HepG2 (cell line): ENCODE results near the gene EXOSC9.

Experiments used
- ATF7 ChIP-seq, 2 experiments: fragments of 450-650 bp in 1 of 2; sonication (generic) in 1 of 2; formaldehyde crosslinking in 1 of 2; IDR thresholded peaks; 2 replicates each; pipeline versions ENCODE4 v1.4.0 to v1.6.1; 2016 to 2020; ENCODE audit warnings: antibody characterized with exemption in 1 of 2, mild to moderate bottlenecking in 1 of 2, missing genetic modification reagents in 1 of 2
- JUNB ChIP-seq: sonication (generic); formaldehyde crosslinking; IDR thresholded peaks from 2 replicates; pipeline ENCODE4 v1.8.0; 2022; ENCODE audit warnings: missing genetic modification reagents, mild to moderate bottlenecking, borderline replicate concordance
- MTF1 ChIP-seq: sonication (generic); formaldehyde crosslinking; IDR thresholded peaks from 2 replicates; pipeline ENCODE4 v1.5.0; 2020; ENCODE audit warnings: missing genetic modification reagents
- TAF1 ChIP-seq: sonication (generic); formaldehyde crosslinking; IDR thresholded peaks from 2 replicates; pipeline ENCODE4 v1.4.0; 2020; ENCODE audit warnings: missing genetic modification reagents
- ZNF24 ChIP-seq: fragments of 450-650 bp; IDR thresholded peaks from 2 replicates; pipeline ENCODE4 v1.6.1; 2017; ENCODE audit warnings: antibody characterized with exemption, mild to moderate bottlenecking
- TF ChIP-seq, protein P1 (sequence below): sonication (generic); formaldehyde crosslinking; IDR thresholded peaks from 2 replicates; pipeline ENCODE4 v1.5.0; 2020; ENCODE audit warnings: mild to moderate bottlenecking, missing genetic modification reagents, moderate library complexity
- TF ChIP-seq, protein P2 (sequence below): sonication (generic); formaldehyde crosslinking; IDR thresholded peaks from 2 replicates; pipeline ENCODE4 v1.5.1; 2020; ENCODE audit warnings: mild to moderate bottlenecking, missing genetic modification reagents, borderline replicate concordance
- TF ChIP-seq, protein P3 (sequence below): sonication (generic); formaldehyde crosslinking; conservative IDR thresholded peaks from 2 replicates; pipeline ENCODE4 v1.4.0; 2020; ENCODE audit warnings: missing genetic modification reagents

DNA sequence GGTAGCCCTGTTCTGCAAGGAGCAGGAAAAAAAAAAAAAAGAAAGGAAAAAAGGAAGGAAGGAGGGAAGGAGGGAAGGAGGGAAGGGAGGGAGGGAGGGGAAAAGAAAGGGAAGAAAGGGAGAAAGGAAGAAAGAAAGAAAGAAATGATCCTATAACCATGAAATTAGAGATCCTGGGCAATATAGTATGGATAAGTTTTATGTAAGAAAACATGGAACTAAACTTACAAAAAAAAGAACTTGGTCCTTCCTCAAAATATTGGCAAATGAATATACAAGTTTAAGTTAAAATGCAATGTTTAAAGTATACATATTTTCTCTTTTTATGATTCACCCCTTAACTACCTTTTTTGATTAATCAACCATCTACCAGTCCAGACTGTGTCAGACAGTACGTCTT is 50.2 kb downstream of the EXOSC9 start:
- no peak for TF ChIP-seq MTF1 (CRISPR knock-in tag)
- TF ChIP-seq, protein P1, sequence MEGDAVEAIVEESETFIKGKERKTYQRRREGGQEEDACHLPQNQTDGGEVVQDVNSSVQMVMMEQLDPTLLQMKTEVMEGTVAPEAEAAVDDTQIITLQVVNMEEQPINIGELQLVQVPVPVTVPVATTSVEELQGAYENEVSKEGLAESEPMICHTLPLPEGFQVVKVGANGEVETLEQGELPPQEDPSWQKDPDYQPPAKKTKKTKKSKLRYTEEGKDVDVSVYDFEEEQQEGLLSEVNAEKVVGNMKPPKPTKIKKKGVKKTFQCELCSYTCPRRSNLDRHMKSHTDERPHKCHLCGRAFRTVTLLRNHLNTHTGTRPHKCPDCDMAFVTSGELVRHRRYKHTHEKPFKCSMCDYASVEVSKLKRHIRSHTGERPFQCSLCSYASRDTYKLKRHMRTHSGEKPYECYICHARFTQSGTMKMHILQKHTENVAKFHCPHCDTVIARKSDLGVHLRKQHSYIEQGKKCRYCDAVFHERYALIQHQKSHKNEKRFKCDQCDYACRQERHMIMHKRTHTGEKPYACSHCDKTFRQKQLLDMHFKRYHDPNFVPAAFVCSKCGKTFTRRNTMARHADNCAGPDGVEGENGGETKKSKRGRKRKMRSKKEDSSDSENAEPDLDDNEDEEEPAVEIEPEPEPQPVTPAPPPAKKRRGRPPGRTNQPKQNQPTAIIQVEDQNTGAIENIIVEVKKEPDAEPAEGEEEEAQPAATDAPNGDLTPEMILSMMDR (CRISPR knock-in tag): no peak
- TF ChIP-seq ZNF24: no peak
- TF ChIP-seq, protein P2, sequence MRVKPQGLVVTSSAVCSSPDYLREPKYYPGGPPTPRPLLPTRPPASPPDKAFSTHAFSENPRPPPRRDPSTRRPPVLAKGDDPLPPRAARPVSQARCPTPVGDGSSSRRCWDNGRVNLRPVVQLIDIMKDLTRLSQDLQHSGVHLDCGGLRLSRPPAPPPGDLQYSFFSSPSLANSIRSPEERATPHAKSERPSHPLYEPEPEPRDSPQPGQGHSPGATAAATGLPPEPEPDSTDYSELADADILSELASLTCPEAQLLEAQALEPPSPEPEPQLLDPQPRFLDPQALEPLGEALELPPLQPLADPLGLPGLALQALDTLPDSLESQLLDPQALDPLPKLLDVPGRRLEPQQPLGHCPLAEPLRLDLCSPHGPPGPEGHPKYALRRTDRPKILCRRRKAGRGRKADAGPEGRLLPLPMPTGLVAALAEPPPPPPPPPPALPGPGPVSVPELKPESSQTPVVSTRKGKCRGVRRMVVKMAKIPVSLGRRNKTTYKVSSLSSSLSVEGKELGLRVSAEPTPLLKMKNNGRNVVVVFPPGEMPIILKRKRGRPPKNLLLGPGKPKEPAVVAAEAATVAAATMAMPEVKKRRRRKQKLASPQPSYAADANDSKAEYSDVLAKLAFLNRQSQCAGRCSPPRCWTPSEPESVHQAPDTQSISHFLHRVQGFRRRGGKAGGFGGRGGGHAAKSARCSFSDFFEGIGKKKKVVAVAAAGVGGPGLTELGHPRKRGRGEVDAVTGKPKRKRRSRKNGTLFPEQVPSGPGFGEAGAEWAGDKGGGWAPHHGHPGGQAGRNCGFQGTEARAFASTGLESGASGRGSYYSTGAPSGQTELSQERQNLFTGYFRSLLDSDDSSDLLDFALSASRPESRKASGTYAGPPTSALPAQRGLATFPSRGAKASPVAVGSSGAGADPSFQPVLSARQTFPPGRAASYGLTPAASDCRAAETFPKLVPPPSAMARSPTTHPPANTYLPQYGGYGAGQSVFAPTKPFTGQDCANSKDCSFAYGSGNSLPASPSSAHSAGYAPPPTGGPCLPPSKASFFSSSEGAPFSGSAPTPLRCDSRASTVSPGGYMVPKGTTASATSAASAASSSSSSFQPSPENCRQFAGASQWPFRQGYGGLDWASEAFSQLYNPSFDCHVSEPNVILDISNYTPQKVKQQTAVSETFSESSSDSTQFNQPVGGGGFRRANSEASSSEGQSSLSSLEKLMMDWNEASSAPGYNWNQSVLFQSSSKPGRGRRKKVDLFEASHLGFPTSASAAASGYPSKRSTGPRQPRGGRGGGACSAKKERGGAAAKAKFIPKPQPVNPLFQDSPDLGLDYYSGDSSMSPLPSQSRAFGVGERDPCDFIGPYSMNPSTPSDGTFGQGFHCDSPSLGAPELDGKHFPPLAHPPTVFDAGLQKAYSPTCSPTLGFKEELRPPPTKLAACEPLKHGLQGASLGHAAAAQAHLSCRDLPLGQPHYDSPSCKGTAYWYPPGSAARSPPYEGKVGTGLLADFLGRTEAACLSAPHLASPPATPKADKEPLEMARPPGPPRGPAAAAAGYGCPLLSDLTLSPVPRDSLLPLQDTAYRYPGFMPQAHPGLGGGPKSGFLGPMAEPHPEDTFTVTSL (CRISPR knock-in tag): no peak
- no peak for TF ChIP-seq ATF7 (IDR thresholded peaks at IDR 0.05)
- TF ChIP-seq ATF7 (CRISPR knock-in tag; IDR thresholded peaks at IDR 0.05): no peak
- TF ChIP-seq, protein P3, sequence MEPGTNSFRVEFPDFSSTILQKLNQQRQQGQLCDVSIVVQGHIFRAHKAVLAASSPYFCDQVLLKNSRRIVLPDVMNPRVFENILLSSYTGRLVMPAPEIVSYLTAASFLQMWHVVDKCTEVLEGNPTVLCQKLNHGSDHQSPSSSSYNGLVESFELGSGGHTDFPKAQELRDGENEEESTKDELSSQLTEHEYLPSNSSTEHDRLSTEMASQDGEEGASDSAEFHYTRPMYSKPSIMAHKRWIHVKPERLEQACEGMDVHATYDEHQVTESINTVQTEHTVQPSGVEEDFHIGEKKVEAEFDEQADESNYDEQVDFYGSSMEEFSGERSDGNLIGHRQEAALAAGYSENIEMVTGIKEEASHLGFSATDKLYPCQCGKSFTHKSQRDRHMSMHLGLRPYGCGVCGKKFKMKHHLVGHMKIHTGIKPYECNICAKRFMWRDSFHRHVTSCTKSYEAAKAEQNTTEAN (CRISPR knock-in tag): no peak
- TF ChIP-seq TAF1 (CRISPR knock-in tag): no peak
- no peak for TF ChIP-seq JUNB (CRISPR knock-in tag)
